ENCODE data around the gene ZNF605.
A peak's percentile ranks its signal among the peaks of the same experiment; 100 is the strongest.
"Not testable (repeated sequence)": the region's sequence is repeated elsewhere in the genome, so short reads cannot be mapped to it uniquely, and the experiment has no call there.

ZNF605 gene

DNA sequence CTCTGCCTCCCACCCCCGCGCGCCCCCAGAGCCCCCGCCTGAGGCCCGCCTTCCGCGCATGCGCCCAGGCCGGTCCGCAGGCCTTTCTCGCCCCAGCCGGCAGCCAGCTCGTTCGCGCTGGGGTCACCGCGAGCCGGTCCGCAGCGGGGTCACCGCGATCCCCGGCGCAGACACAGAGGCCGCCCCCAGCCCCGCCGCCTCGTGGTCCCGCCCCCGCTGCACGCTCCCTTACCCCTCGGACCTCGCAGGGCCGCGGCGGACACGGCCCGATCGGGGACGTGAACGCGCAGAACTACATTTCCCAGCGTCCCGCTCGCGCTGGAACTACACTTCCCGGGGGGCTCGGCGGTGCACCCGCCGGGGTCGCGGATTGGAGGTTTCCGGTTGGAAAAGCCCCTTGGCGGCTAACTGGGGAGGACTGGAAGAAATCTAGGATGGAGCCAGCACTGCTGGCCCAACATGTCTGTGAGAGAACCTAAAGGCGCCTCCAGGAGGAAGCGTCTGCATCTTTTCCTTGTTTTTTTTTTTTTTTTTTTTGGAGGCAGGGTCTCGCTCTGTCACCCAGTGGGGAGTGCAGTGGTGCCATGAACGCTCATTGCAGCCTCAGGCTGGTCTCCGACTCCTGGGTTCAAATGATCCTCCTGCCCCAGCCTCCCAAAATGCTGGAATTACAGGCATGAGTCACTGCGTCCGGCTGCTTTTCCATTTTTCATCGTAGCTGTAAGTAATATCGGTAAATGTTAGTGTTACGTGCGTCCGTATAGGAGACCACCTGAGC is at the start of gene ZNF605:
TSS of gene ZNF605 (minus strand) at position 296 of the 778 bp plus-strand sequence. CDS start 10,671 bp downstream, outside the sequence.
- peak; percentile 71 for DNase-seq (ENCODE audit: extremely low read depth, low read depth)
- no peak for TF ChIP-seq CTCF (IDR thresholded peaks at IDR 0.05; ENCODE audit: low read depth, low read length)

- TF ChIP-seq CTCF (IDR thresholded peaks at IDR 0.05; ENCODE audit: low read depth, low read length) = no peak
- DNase-seq (ENCODE audit: extremely low read depth, low read depth) = no peak
These were observed 42.6 kb upstream of the ZNF605 start for GRCh38 chr12:132998741-132999140.

GRCh38 chr12:132986885-132987225 is 30.7 kb upstream of the ZNF605 start:
- DNase-seq (ENCODE audit: extremely low read depth, low read depth) = no peak
- no peak for TF ChIP-seq CTCF (IDR thresholded peaks at IDR 0.05; ENCODE audit: low read depth, low read length)

- DNase-seq (ENCODE audit: extremely low read depth, low read depth) = peak; percentile 60
- no peak for TF ChIP-seq CTCF (IDR thresholded peaks at IDR 0.05; ENCODE audit: low read depth, low read length)
These were observed 30.1 kb upstream of the ZNF605 start, which contains the start of gene ZNF26 for GRCh38 chr12:132986001-132986884. Gene ZNF26, plus strand, starts transcription at chr12:132986367. Its CDS starts 474 bp downstream, at chr12:132986841.

DNA sequence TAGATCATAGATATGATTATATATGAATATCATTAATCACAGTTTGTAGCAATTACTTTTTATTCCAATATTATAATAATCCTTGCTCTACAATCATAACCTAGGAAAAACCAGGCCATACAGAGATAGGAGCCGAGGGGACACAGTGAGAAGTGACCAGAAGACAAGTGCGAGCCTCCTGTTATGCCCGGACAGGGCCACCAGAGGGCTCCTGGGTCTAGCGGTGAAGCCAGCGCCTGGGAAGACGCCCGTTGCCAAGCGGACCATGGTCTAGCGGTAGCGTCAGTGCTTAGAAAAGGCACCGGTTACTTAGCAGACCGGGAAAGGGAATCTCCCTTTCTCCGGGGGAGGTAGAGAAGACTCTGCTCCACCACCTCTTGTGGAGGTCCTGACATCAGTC is 20.8 kb upstream of the ZNF605 start:
- not testable (repeated sequence) for DNase-seq (ENCODE audit: extremely low read depth, low read depth)

GRCh38 chr12:132972374-132972773 is 16.3 kb upstream of the ZNF605 start:
- no peak for DNase-seq (ENCODE audit: extremely low read depth, low read depth)
- TF ChIP-seq CTCF (IDR thresholded peaks at IDR 0.05; ENCODE audit: low read depth, low read length) = no peak

DNA sequence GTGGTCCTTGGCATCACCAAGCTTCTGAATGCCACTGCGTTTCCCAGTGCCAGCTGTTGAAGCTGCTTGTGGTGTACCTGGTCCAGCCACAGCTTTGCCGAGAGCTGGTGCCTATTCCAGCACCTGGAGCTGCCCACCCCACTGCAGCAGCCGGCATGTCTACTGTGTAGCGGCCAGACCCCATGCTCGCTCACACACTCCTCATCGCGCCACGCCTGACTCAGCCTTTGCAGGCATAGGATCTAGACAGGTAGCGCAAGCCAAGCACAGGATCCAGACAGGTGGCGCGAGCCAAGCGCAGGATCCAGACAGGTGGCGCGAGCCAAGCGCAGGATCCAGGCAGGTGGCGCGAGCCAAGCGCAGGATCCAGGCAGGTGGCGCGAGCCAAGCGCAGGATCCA is 11.6 kb upstream of the ZNF605 start:
- no peak for TF ChIP-seq CTCF (IDR thresholded peaks at IDR 0.05; ENCODE audit: low read depth, low read length)
- DNase-seq (ENCODE audit: extremely low read depth, low read depth) = no peak

Measured in AG09319 (cell line).